Cardiac atrium fibroblast (primary cell): Measurements from ENCODE around the gene PCDHGA6. TPM values are rescaled to one million over a fixed set of nuclear protein-coding genes. Genes with fewer than 3 reads are reported as not detected.

ENCODE experiments used
- total RNA-seq: library from RNA; depleted of rRNA; stranded (reverse); fragments of >200 nt; gene quantifications from 2 replicates; pipeline ENCODE4 v1.2.3, GENCODE V29; 2015

The PCDHGA6 gene
- total RNA-seq, 1 donor from 2014 or later: 3.4 TPM

GRCh38 chr5:141407790-141408505, 34.3 kb downstream of the PCDHGA6 start, which contains the start of gene PCDHGB6:
Gene PCDHGB6 (plus strand): TSS chr5:141408021. CDS start chr5:141408203, 182 bp downstream.

GRCh38 chr5:141412854-141413539, 39.3 kb downstream of the PCDHGA6 start, which contains the start of gene PCDHGA10:
Gene PCDHGA10 (plus strand): TSS chr5:141412987. CDS start chr5:141413176, 189 bp downstream.

DNA sequence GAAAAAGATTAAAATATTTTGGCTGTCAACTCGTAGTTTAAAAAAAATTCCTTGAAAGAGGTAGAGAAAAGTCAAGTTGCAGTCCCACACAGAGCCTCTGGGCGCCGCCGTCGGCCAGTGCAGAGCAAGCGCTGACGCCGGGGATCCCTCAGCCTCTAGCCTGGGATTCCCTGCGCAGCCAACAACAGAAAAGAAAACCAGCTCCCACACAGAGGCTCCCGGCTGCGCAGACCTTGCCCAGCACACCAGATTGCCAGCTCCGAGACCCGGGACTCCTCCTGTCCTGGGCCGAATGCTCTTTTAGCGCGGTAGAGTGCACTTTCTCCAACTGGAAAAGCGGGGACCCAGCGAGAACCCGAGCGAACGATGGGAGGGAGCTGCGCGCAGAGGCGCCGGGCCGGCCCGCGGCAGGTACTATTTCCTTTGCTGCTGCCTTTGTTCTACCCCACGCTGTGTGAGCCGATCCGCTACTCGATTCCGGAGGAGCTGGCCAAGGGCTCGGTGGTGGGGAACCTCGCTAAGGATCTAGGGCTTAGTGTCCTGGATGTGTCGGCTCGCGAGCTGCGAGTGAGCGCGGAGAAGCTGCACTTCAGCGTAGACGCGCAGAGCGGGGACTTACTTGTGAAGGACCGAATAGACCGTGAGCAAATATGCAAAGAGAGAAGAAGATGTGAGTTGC, 43.9 kb downstream of the PCDHGA6 start, which contains the start of gene PCDHGB7:
Gene PCDHGB7 (plus strand): TSS at position 184 of the 679 bp plus-strand sequence. CDS start 183 bp downstream, at position 367.

DNA sequence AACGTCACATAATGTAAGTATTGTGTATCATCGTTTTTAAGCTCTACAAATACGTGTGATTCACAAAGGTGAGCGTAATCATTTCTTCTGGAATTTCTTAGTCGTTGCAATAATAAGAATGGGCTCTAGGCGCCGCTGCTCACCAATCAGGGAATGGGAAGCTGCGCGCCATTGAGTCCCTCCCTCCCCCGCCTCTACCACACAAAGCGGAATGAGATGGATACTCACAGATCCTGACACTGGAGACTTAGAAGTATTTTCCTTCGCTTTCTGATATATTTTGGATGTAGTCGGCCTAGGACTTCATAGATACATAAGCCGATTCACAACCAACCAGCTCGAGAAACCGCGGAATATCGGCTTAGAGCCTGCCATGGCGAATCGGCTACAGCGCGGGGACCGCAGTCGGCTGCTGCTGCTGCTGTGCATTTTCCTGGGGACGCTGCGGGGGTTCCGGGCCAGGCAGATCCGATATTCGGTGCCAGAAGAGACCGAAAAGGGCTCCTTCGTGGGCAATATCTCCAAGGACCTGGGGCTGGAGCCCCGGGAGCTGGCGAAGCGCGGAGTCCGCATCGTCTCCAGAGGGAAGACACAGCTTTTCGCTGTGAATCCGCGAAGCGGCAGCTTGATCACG, 47.3 kb downstream of the PCDHGA6 start, which contains the start of gene PCDHGA11:
Gene PCDHGA11 (plus strand): TSS at position 197 of the 634 bp plus-strand sequence. CDS start 177 bp downstream, at position 374.

Other genes with a start within 250 kb of the PCDHGA6 start
- 1.3 and 4.5 TPM in 2 replicates for gene PCDHB5, start 238.7 kb upstream of the PCDHGA6 start, total RNA-seq
- 0.49 TPM in 1 of 2 replicates, not detected in the other for gene PCDHB6, start 223.8 kb upstream of the PCDHGA6 start, total RNA-seq
- 0.16 and 1.1 TPM in 2 replicates for gene PCDHB7, start 201.2 kb upstream of the PCDHGA6 start, total RNA-seq
- gene PCDHB8, start 196.1 kb upstream of the PCDHGA6 start, total RNA-seq: 0.49 TPM in 1 of 2 replicates, not detected in the other
- gene PCDHB16, start 191.5 kb upstream of the PCDHGA6 start, total RNA-seq: 0.54 TPM in 1 of 2 replicates, not detected in the other
- under 0.01 TPM in 1 of 2 replicates, not detected in the other for gene PCDHB9, start 186.7 kb upstream of the PCDHGA6 start, total RNA-seq
- 0.16 and 0.18 TPM in 2 replicates for gene PCDHB10, start 181.5 kb upstream of the PCDHGA6 start, total RNA-seq
- 0.18 and 0.65 TPM in 2 replicates for gene PCDHB11, start 174.3 kb upstream of the PCDHGA6 start, total RNA-seq
- 0.16 and 0.72 TPM in 2 replicates for gene PCDHB12, start 165.2 kb upstream of the PCDHGA6 start, total RNA-seq
- 0.16 and 0.90 TPM in 2 replicates for gene PCDHB13, start 160.0 kb upstream of the PCDHGA6 start, total RNA-seq
- 0.54 and 1.5 TPM in 2 replicates for gene PCDHB14, start 150.5 kb upstream of the PCDHGA6 start, total RNA-seq
- 1.8 TPM in 2 replicates for gene PCDHB15, start 128.5 kb upstream of the PCDHGA6 start, total RNA-seq
- gene SLC25A2, start 69.8 kb upstream of the PCDHGA6 start, total RNA-seq: not detected in 2 replicates
- 36.6 and 51.5 TPM in 2 replicates for gene TAF7, start 53.1 kb upstream of the PCDHGA6 start, total RNA-seq
- 0.54 and 0.65 TPM in 2 replicates for gene PCDHGA1, start 43.4 kb upstream of the PCDHGA6 start, total RNA-seq
- gene PCDHGA2, start 35.1 kb upstream of the PCDHGA6 start, total RNA-seq: 2.5 and 5.8 TPM in 2 replicates
- 2.0 and 2.9 TPM in 2 replicates for gene PCDHGA3, start 30.1 kb upstream of the PCDHGA6 start, total RNA-seq
- gene PCDHGB1, start 23.8 kb upstream of the PCDHGA6 start, total RNA-seq: 0.36 and 0.81 TPM in 2 replicates
- gene PCDHGA4, start 18.9 kb upstream of the PCDHGA6 start, total RNA-seq: 4.7 and 6.3 TPM in 2 replicates
- 1.6 and 3.2 TPM in 2 replicates for gene PCDHGB2, start 13.9 kb upstream of the PCDHGA6 start, total RNA-seq
- gene PCDHGA5, start 9.7 kb upstream of the PCDHGA6 start, total RNA-seq: 0.32 and 2.2 TPM in 2 replicates
- 1.8 and 2.4 TPM in 2 replicates for gene PCDHGB3, start 3.6 kb upstream of the PCDHGA6 start, total RNA-seq
- 3.6 and 5.8 TPM in 2 replicates for gene PCDHGA7, start 8.9 kb downstream of the PCDHGA6 start, total RNA-seq
- 14.1 and 16.8 TPM in 2 replicates for gene PCDHGB4, start 13.8 kb downstream of the PCDHGA6 start, total RNA-seq
- 0.18 and 1.8 TPM in 2 replicates for gene PCDHGA8, start 18.7 kb downstream of the PCDHGA6 start, total RNA-seq
- 21.7 and 22.2 TPM in 2 replicates for gene PCDHGB5, start 24.1 kb downstream of the PCDHGA6 start, total RNA-seq
- gene PCDHGA9, start 28.9 kb downstream of the PCDHGA6 start, total RNA-seq: 1.4 and 2.6 TPM in 2 replicates
- 1.4 and 2.1 TPM in 2 replicates for gene PCDHGB6, start 34.1 kb downstream of the PCDHGA6 start, total RNA-seq
- 3.4 and 5.0 TPM in 2 replicates for gene PCDHGA10, start 39.1 kb downstream of the PCDHGA6 start, total RNA-seq
- gene PCDHGB7, start 43.8 kb downstream of the PCDHGA6 start, total RNA-seq: 7.8 and 14.4 TPM in 2 replicates
- 10.2 and 12.8 TPM in 2 replicates for gene PCDHGA11, start 47.2 kb downstream of the PCDHGA6 start, total RNA-seq
- 26.7 and 27.1 TPM in 2 replicates for gene PCDHGA12, start 56.6 kb downstream of the PCDHGA6 start, total RNA-seq
- gene PCDHGC3, start 102.1 kb downstream of the PCDHGA6 start, total RNA-seq: 40.8 and 83.1 TPM in 2 replicates
- under 0.01 and 0.18 TPM in 2 replicates for gene PCDHGC4, start 111.1 kb downstream of the PCDHGA6 start, total RNA-seq
- 0.54 and 0.65 TPM in 2 replicates for gene PCDHGC5, start 115.2 kb downstream of the PCDHGA6 start, total RNA-seq
- 23.6 and 26.7 TPM in 2 replicates for gene DIAPH1, start 245.1 kb downstream of the PCDHGA6 start, total RNA-seq